Activated B cell treated with CpG ODN at 0.5 μM for 24 hours (primary cell): ENCODE measurements around the gene KLF11. TPM values are rescaled to one million over a fixed set of nuclear protein-coding genes. Genes with fewer than 3 reads are reported as not detected.

Experiments used
- ATAC-seq: fragments of 200-7000 bp; cut with Tn5 transposase; one replicate; pipeline ENCODE4 v1.10.0; 2021; ENCODE audit warnings: low read depth, mild to moderate bottlenecking, moderate library complexity
- CTCF ChIA-PET: fragments of 350-600 bp; sonication (Branson Sonifier 250); formaldehyde crosslinking; loops from one replicate; lab custom pipeline; 2021; ENCODE audit warnings: antibody characterized with exemption; lab: Charles Lee
- POLR2A ChIA-PET: fragments of 350-600 bp; sonication (Branson Sonifier 250); formaldehyde crosslinking; loops from one replicate; lab custom pipeline; 2021; ENCODE audit warnings: antibody characterized with exemption; lab: Charles Lee
- DNase-seq: peaks from one replicate; pipeline ENCODE4 v3.0.0; 2022
- H3K27ac Mint-ChIP-seq: one replicate; pipeline ENCODE4 v1.8.0; 2020; ENCODE audit warnings: mixed read lengths
- H3K27me3 Mint-ChIP-seq: one replicate; pipeline ENCODE4 v1.8.0; 2021; ENCODE audit warnings: mixed read lengths
- H3K36me3 Mint-ChIP-seq: one replicate; pipeline ENCODE4 v1.8.0; 2021; ENCODE audit warnings: low read depth, mixed read lengths
- H3K4me1 Mint-ChIP-seq: one replicate; pipeline ENCODE4 v1.8.0; 2021; ENCODE audit warnings: mixed read lengths
- H3K4me3 Mint-ChIP-seq: one replicate; pipeline ENCODE4 v1.8.0; 2020; ENCODE audit warnings: mild to moderate bottlenecking, mixed read lengths
- H3K9me3 Mint-ChIP-seq: one replicate; pipeline ENCODE4 v1.8.0; 2020; ENCODE audit warnings: mixed read lengths
- CTCF ChIP-seq: fragments of 200-600 bp; IDR thresholded peaks from one replicate; pipeline ENCODE4 v1.8.0; 2022; ENCODE audit warnings: antibody characterized with exemption, mild to moderate bottlenecking
- intact Hi-C: fragments of 100-400 bp; cut with micrococcal nuclease; formaldehyde crosslinking; loops from one replicate; pipeline ENCODE4 v1.15.1; 2024
- total RNA-seq: library from RNA; stranded (reverse); gene quantifications from 2 replicates; pipeline ENCODE4 v1.2.3, GENCODE V29; 2022

Gene KLF11
- total RNA-seq, 1 donor from 2014 or later: 10.2 TPM

GRCh38 chr2:10019174-10019573 lies 24.2 kb upstream of the KLF11 start:
- ChIA-PET POLR2A (no interaction called here), CTCF (interaction anchor here (1.4 kb wide), 1 partner anchor 35 kb away, joined by 3 read pairs; no protein-coding TSS in a partner anchor)
- no peak for TF ChIP-seq CTCF
- Mint-ChIP-seq H3K4me3 (no peak overlapping the region), H3K36me3 (no peaks in the 10 kb centered on the region), H3K27me3 (peaks cover 14% of the 10 kb centered on the region), H3K27ac (no peak overlapping the region), H3K9me3 (peaks cover 3% of the 10 kb centered on the region), H3K4me1 (no peaks in the 10 kb centered on the region)
- ATAC-seq: no peak
- intact Hi-C loops: no loop called here
- no peak for DNase-seq

GRCh38 chr2:10019602-10020400 lies 23.5 kb upstream of the KLF11 start:
- CTCF ChIA-PET: interaction anchor here (0.7 kb wide), 1 partner anchor 36 kb away, joined by 3 read pairs; no protein-coding TSS in a partner anchor
- POLR2A ChIA-PET: no interaction called here
- Mint-ChIP-seq H3K27me3 (peaks cover 14% of the 10 kb centered on the region), H3K4me3 (no peak overlapping the region), H3K27ac (no peak overlapping the region), H3K36me3 (no peaks in the 10 kb centered on the region), H3K4me1 (no peaks in the 10 kb centered on the region), H3K9me3 (peaks cover 3% of the 10 kb centered on the region)
- ATAC-seq (no peak), DNase-seq (no peak)
- no peak for TF ChIP-seq CTCF
- intact Hi-C loops: no loop called here

GRCh38 chr2:10022041-10022421 lies 21.3 kb upstream of the KLF11 start:
- no peak for ATAC-seq
- H3K9me3 Mint-ChIP-seq: peaks cover 3% of the 10 kb centered on the region
- CTCF ChIA-PET: interaction anchor here (1.7 kb wide), 1 partner anchor 38 kb away, joined by 6 read pairs; no protein-coding TSS in a partner anchor
- H3K36me3 Mint-ChIP-seq: no peaks in the 10 kb centered on the region
- H3K27me3 Mint-ChIP-seq: peaks cover 11% of the 10 kb centered on the region
- no peak overlapping the region for H3K27ac Mint-ChIP-seq
- TF ChIP-seq CTCF: no peak
- intact Hi-C loops: no loop called here
- no peak for DNase-seq
- no peaks in the 10 kb centered on the region for H3K4me1 Mint-ChIP-seq
- no peak overlapping the region for H3K4me3 Mint-ChIP-seq
- POLR2A ChIA-PET: no interaction called here

- intact Hi-C loops: no loop called here
Measured at GRCh38 chr2:10022445-10022844, 20.9 kb upstream of the KLF11 start.

More at GRCh38 chr2:10022445-10022844, 20.9 kb upstream of the KLF11 start:
- TF ChIP-seq CTCF: no peak
- ATAC-seq: no peak
- Mint-ChIP-seq H3K27me3 (peaks cover 8% of the 10 kb centered on the region), H3K4me1 (no peaks in the 10 kb centered on the region), H3K36me3 (no peaks in the 10 kb centered on the region), H3K27ac (no peak overlapping the region), H3K9me3 (peaks cover 1% of the 10 kb centered on the region), H3K4me3 (no peak overlapping the region)
- ChIA-PET POLR2A (no interaction called here), CTCF (interaction anchor here (1.7 kb wide), 1 partner anchor 38 kb away, joined by 6 read pairs; no protein-coding TSS in a partner anchor)
- DNase-seq: no peak
